GM19324 (cell line): ENCODE measurements around the gene SLC11A1.

ENCODE experiments used
- ATAC-seq: cut with Tn5 transposase; IDR thresholded peaks from one replicate; pipeline ENCODE4 v1.9.1; 2021; ENCODE audit warnings: mild to moderate bottlenecking, moderate library complexity; ENCODE audit not compliant: unreplicated experiment, low FRiP score

Gene SLC11A1

DNA sequence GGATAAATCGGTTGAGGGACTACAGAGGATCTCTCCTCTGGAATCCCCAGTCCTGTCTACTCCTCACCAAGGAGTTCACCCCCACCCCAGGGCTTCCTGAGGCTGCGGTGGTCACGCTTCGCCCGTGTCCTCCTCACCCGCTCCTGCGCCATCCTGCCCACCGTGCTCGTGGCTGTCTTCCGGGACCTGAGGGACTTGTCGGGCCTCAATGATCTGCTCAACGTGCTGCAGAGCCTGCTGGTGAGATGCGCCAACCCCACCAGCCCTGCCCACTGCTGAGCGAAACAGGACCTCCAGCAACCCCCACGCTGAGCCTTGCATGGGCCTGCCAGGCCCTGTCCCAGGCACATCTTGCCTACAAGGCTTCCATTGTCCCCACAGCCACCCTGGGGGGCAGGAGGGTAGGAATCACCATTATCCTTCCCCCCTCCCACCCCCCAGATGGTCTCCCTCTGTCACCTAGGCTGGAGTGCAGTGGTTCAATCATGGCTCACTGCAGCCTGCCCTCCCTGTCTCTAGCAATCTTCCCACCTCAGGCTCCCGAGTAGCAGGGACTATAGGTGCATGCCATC lies 10.9 kb downstream of the SLC11A1 start:
- ATAC-seq: no peak

GRCh38 chr2:218393750-218394290 lies 11.7 kb downstream of the SLC11A1 start:
- no peak for ATAC-seq

- no peak for ATAC-seq
Observed at GRCh38 chr2:218394298-218395089, 12.4 kb downstream of the SLC11A1 start.

GRCh38 chr2:218395090-218395444 lies 13.0 kb downstream of the SLC11A1 start:
- ATAC-seq: no peak

DNA sequence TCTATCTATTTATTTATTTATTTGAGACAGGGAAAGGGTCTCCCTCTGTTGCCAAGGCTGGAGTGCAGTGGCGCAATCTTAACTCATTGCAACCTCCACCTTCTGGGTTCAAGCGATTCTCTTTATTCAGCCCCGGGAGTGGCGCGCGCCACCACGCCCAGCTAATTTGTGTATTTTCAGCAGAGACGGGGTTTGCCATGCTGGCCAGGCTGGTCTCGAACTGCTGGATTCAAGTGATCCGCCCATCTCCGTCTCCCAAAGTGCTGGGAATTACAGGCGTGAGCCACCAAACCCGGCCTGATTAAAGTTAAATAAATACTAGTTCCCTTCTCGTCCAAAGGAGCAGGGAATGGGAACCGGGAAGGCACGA lies 13.4 kb downstream of the SLC11A1 start:
- no peak for ATAC-seq

GRCh38 chr2:218395826-218396687 lies 14.0 kb downstream of the SLC11A1 start:
- peak; percentile 61 for ATAC-seq

DNA sequence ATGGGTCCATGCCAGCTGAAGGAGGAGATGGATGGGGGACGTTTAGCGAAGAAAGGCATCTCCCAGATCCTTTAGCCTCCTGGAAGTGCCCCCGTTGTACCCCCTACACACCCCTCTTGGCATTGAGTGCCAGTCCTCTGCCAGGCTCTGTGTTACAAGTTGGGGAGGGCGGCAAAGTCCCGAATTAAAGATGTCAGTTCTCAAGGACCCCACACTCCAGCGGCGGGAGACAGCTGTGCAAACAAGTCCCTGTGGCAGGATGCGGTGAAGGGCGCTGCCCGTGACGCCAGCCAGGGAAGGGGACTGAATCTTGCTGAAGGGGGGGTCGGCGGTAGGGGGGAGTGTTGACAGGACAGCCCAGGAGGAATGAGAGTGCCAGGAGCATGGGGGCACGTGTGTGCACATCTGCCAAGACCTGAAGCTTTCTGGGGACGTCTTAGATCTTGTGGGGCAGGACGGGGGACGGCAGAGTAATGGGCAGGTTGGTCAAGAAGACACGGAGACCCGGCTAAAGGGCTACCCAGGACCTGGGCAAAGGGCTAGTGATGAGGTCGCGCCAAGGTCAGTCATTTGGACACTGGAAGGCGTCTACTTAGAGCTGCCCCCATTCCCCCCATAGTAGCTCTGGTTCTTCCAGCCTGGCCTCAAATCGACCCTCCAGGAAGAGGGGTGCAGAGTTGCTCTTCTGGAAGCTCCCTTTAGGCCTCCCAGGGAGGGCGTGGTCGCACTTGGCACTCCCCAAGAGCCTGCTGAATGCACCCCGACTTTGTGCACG lies 14.8 kb downstream of the SLC11A1 start:
- no peak for ATAC-seq

DNA sequence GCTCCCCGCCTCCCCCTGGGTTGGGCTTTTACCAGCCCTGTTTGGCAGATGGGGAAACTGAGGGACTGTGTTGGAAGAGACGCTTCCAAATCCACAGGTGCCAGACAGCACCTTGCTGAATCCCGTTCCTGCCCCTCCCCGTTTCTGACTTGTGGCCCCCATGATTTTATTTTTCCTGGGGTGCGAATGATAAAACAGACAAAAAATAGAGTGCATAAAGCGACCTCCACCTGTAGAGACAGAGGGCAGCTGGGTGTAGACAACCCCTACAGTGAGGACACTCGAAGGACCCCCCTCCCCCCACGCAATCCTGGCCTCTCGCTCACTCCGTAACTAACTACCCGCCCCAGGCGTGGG lies 15.4 kb downstream of the SLC11A1 start:
- no peak for ATAC-seq

DNA sequence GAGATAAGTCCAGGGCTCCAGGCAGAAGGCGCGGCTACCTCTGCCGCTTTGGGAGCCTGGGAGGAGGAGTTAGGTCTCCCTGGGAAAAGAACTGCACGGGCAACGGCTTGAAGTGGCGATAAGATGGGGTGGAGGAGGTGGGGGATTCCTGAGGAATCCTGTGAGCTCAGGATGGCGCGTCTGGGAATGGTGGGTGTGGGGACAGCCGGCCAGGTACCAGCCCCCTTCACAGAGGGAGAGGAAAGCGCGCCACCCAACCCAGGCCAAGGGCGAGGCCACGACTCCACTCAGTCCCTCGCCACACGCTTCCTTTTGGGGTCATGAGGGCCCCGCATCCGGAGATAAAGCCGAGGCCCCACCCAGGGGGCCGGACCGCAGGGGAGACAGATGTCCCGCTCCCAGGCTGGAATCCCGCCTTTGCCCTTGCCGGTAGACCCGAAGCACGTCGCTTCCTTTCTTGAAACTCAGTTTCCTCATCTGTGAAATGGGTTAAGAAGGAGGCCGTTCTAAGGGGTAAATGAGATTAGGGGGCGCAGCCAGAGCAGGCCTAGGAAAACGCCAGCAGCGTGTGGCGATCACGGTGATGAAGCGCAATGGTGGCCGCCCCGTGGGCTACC lies 15.9 kb downstream of the SLC11A1 start:
- ATAC-seq: no peak

- peak; percentile 0 for ATAC-seq
Observed at GRCh38 chr2:218398437-218399390, 16.6 kb downstream of the SLC11A1 start.

DNA sequence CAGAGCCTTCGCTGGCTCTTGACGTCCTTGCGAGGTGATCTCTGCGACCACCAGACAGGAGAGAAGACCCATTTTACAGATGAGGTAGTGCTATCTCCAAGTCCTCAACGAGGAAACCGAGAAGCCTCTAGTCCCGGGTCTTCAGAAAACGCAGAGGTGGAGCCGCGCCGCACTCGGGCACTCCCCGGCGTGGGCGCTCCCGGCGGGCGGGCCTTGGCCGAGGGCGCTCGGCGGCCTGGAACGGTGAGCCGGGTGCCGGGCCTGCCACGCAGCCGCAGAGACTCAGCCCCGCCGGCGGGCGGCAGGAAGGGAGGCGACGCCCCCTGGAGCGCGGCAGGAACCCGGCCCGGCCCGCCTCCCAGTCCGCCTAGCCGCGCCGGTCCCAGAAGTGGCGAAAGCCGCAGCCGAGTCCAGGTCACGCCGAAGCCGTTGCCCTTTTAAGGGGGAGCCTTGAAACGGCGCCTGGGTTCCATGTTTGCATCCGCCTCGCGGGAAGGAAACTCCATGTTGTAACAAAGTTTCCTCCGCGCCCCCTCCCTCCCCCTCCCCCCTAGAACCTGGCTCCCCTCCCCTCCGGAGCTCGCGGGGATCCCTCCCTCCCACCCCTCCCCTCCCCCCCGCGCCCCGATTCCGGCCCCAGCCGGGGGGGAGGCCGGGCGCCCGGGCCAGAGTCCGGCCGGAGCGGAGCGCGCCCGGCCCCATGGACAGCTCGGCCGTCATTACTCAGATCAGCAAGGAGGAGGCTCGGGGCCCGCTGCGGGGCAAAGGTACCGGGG lies 17.5 kb downstream of the SLC11A1 start, which contains the start of gene CTDSP1:
TSS of gene CTDSP1 (plus strand) at position 478 of the 776 bp plus-strand sequence. CDS start at position 701, 223 bp downstream.
- ATAC-seq: peak; percentile 52

DNA sequence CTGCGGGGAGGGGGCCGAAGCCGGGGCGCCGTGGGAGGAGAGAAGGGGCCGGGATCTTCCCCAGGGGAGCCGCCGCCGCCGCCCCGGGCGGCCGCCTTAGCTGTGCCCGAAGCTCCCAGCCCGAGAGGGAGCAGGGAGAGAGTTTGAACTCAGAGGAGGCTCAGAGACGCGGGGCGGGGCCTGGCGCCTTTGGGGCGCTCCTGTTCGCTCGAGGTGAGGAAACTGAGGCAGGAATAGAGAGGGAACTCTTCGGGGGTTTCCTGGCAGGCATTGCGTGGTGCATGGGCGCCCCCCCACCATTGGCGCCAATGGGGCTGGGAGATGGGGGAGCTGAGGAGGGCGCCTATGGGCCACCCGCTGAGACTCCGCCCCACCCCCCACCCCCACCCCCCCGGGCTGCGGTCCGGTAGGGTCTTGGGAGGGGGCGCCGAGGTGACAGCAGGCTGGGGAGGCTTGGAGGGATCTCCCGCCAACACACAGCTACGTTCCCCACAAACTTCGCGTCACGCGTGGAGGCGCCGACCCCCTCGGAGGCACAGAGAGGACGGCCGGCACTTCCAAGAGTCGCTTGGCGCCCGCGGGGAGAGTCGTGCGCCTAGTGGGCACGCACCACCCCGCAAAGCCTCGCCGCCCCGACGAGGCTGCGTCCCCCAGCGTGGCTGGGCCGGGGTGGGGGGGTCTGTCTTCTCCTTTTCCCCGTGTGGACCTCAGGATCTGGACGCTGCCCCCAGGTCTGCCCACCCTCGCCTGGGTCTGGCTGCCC lies 18.3 kb downstream of the SLC11A1 start:
- no peak for ATAC-seq

GRCh38 chr2:218400930-218401881 lies 19.1 kb downstream of the SLC11A1 start:
- no peak for ATAC-seq

DNA sequence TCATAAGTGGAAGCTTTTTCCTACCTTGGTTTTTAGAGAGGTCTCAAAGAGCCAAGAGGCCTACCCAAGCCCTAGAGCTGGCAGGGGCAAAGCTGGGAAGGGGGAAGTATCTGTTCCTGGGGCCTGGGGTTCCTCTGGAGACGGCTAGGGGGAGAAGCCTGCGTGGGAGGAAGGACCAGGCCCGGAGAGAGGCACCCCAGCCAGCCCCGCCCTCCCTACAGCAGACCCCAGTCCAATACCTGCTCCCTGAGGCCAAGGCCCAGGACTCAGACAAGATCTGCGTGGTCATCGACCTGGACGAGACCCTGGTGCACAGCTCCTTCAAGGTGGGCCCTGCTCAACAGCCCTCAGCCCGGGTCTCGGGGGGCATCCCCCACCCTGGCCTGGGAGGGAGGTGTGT lies 19.8 kb downstream of the SLC11A1 start:
- ATAC-seq: no peak

DNA sequence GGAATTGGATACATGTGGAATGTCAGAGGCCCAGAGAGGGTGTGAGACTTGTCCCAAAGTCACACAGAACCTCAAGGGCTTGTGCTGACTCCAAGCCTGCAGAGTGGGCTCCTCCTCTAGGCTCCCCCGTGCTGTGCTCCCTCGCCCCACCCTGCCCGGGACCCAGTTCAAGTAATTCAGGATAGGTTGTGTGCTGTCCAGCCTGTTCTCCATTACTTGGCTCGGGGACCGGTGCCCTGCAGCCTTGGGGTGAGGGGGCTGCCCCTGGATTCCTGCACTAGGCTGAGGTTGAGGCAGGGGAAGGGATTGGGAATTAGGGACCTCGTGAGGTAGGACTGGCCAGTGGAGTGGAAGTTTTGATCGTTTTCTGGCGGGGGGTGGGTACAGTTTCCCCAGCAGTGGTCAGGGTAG lies 20.4 kb downstream of the SLC11A1 start:
- ATAC-seq: no peak

- ATAC-seq: no peak
Observed at GRCh38 chr2:218402911-218403411, 20.9 kb downstream of the SLC11A1 start.
